Stimulated activated CD4-positive, alpha-beta T cell treated with anti-CD3 and anti-CD28 coated beads, Interleukin-15, amount 100 ng/mL, for 24 hours (primary cell): Measurements from ENCODE around the gene HSP90B1.

Experiments used
- DNase-seq: peaks from one replicate; pipeline ENCODE4 v3.0.0-alpha.2; 2020

HSP90B1 gene

DNA sequence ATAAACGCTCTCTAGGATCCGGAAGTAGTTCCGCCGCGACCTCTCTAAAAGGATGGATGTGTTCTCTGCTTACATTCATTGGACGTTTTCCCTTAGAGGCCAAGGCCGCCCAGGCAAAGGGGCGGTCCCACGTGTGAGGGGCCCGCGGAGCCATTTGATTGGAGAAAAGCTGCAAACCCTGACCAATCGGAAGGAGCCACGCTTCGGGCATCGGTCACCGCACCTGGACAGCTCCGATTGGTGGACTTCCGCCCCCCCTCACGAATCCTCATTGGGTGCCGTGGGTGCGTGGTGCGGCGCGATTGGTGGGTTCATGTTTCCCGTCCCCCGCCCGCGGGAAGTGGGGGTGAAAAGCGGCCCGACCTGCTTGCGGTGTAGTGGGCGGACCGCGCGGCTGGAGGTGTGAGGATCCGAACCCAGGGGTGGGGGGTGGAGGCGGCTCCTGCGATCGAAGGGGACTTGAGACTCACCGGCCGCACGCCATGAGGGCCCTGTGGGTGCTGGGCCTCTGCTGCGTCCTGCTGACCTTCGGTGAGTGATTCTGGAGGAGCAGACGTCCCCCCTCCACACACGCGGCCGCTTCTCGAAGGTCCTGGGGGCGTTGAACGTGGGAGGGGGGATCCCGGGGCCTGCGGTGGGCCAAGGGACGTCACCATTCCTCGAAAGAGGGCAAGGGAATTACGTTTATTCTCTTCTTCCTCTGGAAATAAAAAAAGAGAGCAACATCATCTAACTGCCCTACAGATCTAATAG lies at the start of gene HSP90B1:
TSS of gene HSP90B1 (plus strand) at position 377 of the 753 bp plus-strand sequence. CDS start at position 483, 106 bp downstream.
- DNase-seq: peak; percentile 99

- no peak for DNase-seq
Observed at GRCh38 chr12:103881261-103881660, 48.9 kb upstream of the HSP90B1 start.

GRCh38 chr12:103882861-103883596 lies 47.2 kb upstream of the HSP90B1 start:
- no peak for DNase-seq

GRCh38 chr12:103883908-103884307 lies 46.3 kb upstream of the HSP90B1 start:
- no peak for DNase-seq

DNA sequence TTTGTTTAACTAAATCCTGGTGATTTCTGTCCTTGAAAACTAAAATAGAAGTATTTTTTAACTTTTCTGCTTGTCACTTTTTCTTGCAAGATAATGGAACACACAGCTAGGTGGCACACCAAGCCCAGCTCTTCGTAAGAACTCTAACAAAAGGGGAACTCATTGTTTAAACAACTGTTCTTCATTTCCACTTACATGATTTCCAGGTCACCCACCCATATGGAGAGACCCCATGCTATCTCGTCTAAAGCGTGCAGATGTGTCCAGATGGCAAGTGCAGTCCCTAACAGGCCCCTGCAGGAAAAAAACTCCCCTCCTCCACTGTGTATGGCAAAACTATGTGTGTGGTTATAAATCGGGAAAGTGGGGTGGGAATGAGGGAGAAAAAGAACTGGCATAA lies 45.9 kb upstream of the HSP90B1 start:
- peak; percentile 16 for DNase-seq

DNA sequence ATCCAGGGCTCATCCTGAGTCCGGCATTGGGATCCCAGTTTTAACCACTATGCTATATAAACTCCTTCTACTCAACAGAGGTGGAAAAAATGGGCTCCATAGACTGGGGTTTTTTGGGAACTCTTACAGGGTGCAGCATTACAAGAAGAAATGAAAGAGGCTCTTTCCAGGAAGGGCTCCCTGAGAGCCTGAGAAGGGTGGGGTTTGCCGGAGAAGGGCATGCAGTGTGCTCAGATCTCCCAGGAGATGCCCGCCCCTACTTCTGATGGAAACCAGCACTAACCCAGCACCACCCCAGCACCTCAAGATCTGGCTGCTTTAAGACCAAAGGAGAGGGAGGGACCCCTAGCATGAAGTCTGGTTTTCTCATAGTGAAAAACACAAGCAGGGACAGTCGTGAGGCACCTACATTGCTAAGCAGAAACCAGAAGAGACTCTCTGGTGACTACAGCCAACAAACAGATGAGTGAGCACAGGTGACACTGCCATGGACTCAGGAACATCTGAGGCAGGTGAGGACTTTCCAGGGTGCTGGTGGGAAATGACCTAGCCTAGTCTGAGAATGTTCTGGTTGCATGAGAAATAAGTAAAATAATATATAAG lies 43.9 kb upstream of the HSP90B1 start:
- DNase-seq: no peak

DNA sequence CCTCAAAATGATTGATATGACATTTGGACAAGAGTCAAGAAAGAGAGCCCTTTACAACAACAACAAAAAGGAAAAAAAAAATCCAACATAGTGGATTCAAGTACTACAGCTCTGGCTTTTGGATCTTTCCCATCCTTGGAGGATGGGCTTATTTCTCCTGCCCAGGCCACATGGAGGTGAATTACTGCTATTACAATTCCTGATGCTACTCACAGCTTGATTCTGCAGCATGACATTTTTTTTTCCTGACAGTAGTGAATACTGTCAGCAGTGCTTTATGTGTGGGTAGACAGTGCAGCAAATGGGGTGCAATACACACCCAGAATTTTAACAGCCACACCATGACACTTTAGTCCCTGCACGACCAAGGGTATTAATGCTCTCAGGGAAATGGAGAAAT lies 42.5 kb upstream of the HSP90B1 start:
- DNase-seq: no peak

- DNase-seq: no peak
Observed at GRCh38 chr12:103897316-103897715, 32.9 kb upstream of the HSP90B1 start.

- DNase-seq: peak; percentile 16
Observed at GRCh38 chr12:103901518-103902173, 28.6 kb upstream of the HSP90B1 start.

GRCh38 chr12:103903993-103904392 lies 26.2 kb upstream of the HSP90B1 start:
- DNase-seq: no peak

- DNase-seq: no peak
Observed at GRCh38 chr12:103905730-103906349, 24.4 kb upstream of the HSP90B1 start.

GRCh38 chr12:103908246-103908541 lies 22.0 kb upstream of the HSP90B1 start:
- DNase-seq: no peak

DNA sequence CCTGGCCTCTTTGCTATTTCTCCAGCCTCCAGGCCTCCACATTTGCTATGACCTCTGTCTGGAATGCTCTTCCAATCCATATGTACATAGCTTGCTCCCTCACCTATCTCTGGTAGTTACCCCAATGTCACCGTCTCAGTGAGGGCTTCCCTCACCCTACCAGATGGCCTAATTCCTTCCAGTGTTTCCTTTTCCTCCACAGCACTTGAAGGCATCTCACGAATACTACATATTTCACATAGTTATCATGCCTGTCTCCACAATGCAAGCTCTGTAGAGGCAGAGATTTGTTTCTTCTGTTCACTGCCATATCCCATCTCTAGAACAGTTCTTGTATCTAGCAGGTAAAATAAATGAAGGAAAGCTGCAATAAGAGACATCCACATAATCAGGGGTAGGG lies 21.3 kb upstream of the HSP90B1 start:
- no peak for DNase-seq

DNA sequence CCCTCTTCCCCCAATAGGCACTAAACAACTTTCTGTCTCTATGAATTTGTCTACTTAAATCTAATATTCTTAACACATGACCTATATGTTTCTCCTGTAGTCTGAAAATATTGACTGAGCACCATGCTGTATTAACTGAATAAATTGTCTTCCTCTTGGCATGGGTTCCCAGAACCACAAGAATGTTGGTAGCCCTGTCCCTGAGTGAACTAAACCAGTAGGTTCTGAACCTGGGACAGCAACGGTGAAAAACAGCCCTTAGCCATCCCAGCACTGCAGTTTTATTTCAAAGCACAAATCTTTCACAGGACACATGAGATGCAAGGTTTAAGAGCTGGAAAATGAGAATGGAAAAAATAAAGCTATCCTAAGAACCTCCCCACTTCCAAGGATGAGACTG lies 20.4 kb upstream of the HSP90B1 start:
- no peak for DNase-seq

- no peak for DNase-seq
Observed at GRCh38 chr12:103912069-103912468, 18.1 kb upstream of the HSP90B1 start.

DNA sequence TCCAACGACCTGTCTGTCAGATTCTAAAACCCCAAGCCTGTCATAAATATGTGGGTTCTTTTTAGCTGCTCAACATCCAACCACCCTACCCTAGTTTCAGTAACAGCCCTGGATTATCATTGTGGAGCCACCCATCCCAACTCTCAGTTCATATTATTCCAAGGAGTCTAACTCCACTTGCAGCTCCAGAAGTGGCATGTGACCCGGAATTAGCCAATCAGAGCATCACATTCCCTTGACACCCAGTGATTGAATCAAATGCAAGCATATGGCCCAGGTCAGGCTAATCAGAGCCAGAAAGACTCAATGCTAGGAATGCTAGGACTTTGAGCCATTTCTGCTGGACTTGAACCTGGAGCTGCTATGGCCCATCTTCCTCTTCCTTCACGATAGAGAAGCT lies 17.1 kb upstream of the HSP90B1 start:
- no peak for DNase-seq

DNA sequence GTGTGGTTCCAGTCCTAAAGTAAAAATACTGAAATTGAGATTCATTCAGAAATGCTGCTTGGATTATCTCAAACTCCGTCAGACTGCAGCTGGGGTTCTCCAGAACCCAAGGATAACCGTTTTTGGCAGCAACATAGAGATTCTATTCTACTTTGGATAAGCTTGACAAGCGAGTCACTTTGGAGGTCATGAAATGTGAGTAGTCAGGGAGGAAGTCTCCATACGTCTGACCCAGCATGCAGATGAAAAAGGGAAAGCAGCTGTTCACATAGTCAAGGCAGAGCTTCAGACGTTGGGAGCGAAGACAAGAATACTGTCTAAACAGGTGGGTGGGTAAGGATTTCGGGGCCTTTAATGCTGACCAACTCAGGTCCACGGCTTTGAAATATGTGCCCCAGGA lies 14.9 kb upstream of the HSP90B1 start:
- no peak for DNase-seq

- DNase-seq: no peak
Observed at GRCh38 chr12:103917873-103918272, 12.3 kb upstream of the HSP90B1 start.

DNA sequence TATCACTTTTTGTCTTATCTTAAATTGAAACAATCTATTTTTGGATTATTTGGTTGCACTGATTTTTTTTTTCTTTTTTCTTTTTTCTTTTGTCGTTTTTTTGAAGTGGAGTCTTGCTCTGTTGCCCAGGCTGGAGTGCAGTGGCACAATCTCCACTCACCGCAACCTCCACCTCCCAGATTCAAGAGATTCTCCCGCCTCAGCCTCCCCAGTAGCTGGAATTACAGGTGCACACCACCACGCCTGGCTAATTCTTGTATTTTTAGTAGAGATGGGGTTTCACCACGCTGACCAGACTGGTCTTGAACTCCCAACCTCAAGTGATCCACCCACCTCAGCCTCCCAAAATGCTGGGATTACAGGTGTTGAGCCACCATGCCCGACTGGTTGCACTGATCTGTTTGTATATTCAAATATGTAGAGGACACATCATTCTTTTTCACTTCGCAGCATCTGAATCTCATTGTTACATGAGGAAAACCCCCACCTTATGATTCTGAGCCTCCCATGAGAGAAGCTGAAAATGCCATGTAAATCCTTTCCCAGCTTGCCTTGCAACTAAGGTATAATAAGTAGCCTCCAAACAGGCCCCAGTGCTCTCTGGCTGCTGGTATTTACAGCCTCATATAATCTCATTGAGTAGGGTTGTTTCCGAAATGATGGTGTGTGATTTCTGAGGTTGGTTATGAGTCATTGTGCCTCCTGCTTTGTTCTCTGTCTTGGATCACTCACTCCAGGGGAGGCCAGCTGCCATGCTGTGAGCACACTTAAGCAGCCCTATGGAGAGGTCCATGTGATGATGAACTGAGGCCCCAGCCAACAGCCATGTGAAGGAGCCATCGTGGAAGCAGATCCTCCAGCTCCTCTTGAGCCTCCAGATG lies 5.2 kb upstream of the HSP90B1 start:
- peak; percentile 67 for DNase-seq

GRCh38 chr12:103928682-103929045 lies 1.5 kb upstream of the HSP90B1 start:
- peak; percentile 65 for DNase-seq

GRCh38 chr12:103929046-103929783 lies 995 bp upstream of the HSP90B1 start:
- peak; percentile 84 for DNase-seq

GRCh38 chr12:103929784-103930033 lies 501 bp upstream of the HSP90B1 start:
- DNase-seq: no peak
